ENCODE data around the gene BLACAT1. TPM values are rescaled to one million over a fixed set of nuclear protein-coding genes. Genes with fewer than 3 reads are reported as not detected.
"Not testable (repeated sequence)": the region's sequence is repeated elsewhere in the genome, so short reads cannot be mapped to it uniquely, and the experiment has no call there.

The BLACAT1 gene
- total RNA-seq, 1 experiment from 2014 or later: 0.72 TPM

GRCh38 chr1:205416322-205416721 is 39.5 kb downstream of the BLACAT1 start:
- BruUV-seq (replicated peaks): no TSS peak
- Mint-ChIP-seq H3K36me3 (ENCODE audit: insufficient read depth, unreplicated experiment) (no peaks in the 10 kb centered on the region), H3K27ac (ENCODE audit: low read depth, unreplicated experiment) (no peak overlapping the region), H3K9me3 (ENCODE audit: unreplicated experiment) (no peaks in the 10 kb centered on the region), H3K27me3 (ENCODE audit: insufficient read depth, unreplicated experiment) (peaks cover 40% of the 10 kb centered on the region), H3K4me1 (ENCODE audit: insufficient read depth, unreplicated experiment) (no peaks in the 10 kb centered on the region), H3K4me3 (ENCODE audit: unreplicated experiment) (no peak overlapping the region)
- ChIA-PET POLR2A (interaction anchor here (0.7 to 1.4 kb wide), 5 partner anchors 8 to 72 kb away, joined by 3 to 5 read pairs (median 4); no protein-coding TSS in a partner anchor), CTCF (interaction anchor here (0.6 to 13.4 kb wide), 16 partner anchors 8 to 969 kb away, joined by 3 to 296 read pairs (median 4); no protein-coding TSS in a partner anchor)
- no peak for DNase-seq (ENCODE audit: unreplicated experiment)
- intact Hi-C loops (cut with micrococcal nuclease): no loop called here
- TF ChIP-seq CTCF (IDR thresholded peaks at IDR 0.05; ENCODE audit: unreplicated experiment): no peak

DNA sequence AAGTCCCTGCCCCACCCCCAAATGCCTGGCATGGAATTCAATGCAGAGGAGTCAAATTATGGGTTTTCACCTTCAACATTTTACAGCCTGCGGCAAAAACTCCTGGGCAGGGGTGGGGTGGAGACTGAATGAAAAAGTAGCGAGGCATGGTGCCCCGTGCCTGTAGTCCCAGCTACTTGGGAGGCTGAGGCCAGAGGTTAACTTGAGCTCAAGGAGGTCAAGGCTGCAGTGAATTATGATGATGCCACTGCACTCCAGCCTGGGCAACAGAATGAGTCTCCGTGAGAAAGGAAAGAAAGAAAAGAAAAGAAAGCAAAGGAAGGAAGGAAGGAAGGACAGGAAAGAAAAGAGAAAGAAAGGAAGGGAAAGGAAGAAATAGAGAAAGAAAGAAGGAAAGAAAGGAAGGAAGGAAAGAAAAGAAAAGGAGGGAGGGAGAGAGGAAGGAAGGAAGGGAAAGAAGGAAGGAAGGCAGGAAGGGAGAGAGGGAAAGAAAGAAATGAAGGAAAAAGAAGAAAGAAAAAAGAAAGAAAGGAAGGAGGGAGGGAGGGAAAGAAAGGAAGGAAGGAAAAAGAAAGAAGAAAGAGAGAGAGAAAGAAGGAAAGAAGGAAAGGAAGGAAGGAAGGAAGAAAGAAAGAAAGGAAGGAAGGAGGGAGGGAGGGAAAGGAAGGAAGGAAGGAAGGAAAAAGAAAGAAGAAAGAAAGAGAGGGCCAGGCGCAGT is 45.1 kb downstream of the BLACAT1 start:
- ChIA-PET CTCF (interaction anchor here (0.6 to 2.6 kb wide), 11 partner anchors 10 to 114 kb away, joined by 3 to 18 read pairs (median 7); no protein-coding TSS in a partner anchor), POLR2A (interaction anchor here (0.8 to 1.6 kb wide), 2 partner anchors 26 to 30 kb away, joined by 3 to 7 read pairs; no protein-coding TSS in a partner anchor)
- no TSS peak for BruUV-seq (replicated peaks)
- H3K4me1 Mint-ChIP-seq (ENCODE audit: insufficient read depth, unreplicated experiment): no peaks in the 10 kb centered on the region
- no peaks in the 10 kb centered on the region for H3K9me3 Mint-ChIP-seq (ENCODE audit: unreplicated experiment)
- intact Hi-C loops (cut with micrococcal nuclease): no loop called here
- no peak for TF ChIP-seq CTCF (IDR thresholded peaks at IDR 0.05; ENCODE audit: unreplicated experiment)
- peaks cover 52% of the 10 kb centered on the region for H3K27me3 Mint-ChIP-seq (ENCODE audit: insufficient read depth, unreplicated experiment)
- no peak overlapping the region for H3K4me3 Mint-ChIP-seq (ENCODE audit: unreplicated experiment)
- no peak overlapping the region for H3K27ac Mint-ChIP-seq (ENCODE audit: low read depth, unreplicated experiment)
- H3K36me3 Mint-ChIP-seq (ENCODE audit: insufficient read depth, unreplicated experiment): no peaks in the 10 kb centered on the region
- DNase-seq (ENCODE audit: unreplicated experiment): no peak

GRCh38 chr1:205407970-205408369 is 47.9 kb downstream of the BLACAT1 start:
- H3K4me1 Mint-ChIP-seq (ENCODE audit: insufficient read depth, unreplicated experiment): no peaks in the 10 kb centered on the region
- intact Hi-C loops (cut with micrococcal nuclease): no loop called here
- peaks cover 7% of the 10 kb centered on the region for H3K9me3 Mint-ChIP-seq (ENCODE audit: unreplicated experiment)
- H3K27me3 Mint-ChIP-seq (ENCODE audit: insufficient read depth, unreplicated experiment): peaks cover 70% of the 10 kb centered on the region
- no peak overlapping the region for H3K4me3 Mint-ChIP-seq (ENCODE audit: unreplicated experiment)
- no peaks in the 10 kb centered on the region for H3K36me3 Mint-ChIP-seq (ENCODE audit: insufficient read depth, unreplicated experiment)
- no TSS peak for BruUV-seq (replicated peaks)
- DNase-seq (ENCODE audit: unreplicated experiment): no peak
- ChIA-PET CTCF (interaction anchor here (0.9 to 1.7 kb wide), 8 partner anchors 11 to 121 kb away, joined by 3 to 11 read pairs (median 6); no protein-coding TSS in a partner anchor), POLR2A (no interaction called here)
- H3K27ac Mint-ChIP-seq (ENCODE audit: low read depth, unreplicated experiment): no peak overlapping the region
- no peak for TF ChIP-seq CTCF (IDR thresholded peaks at IDR 0.05; ENCODE audit: unreplicated experiment)

DNA sequence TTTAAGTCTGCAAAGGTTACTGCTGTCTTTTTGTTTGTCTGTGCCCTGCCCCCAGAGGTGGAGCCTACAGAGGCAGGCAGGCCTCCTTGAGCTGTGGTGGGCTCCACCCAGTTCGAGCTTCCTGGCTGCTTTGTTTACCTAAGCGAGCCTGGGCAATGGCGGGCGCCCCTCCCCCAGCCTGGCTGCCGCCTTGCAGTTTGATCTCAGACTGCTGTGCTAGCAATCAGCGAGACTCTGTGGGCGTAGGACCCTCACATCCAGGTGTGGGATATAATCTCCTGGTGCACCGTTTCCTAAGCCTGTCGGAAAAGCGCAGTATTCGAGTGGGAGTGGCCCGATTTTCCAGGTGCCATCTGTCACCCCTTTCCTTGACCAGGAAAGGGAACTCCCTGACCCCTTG is 49.6 kb downstream of the BLACAT1 start:
- DNase-seq (ENCODE audit: unreplicated experiment); H3K36me3 Mint-ChIP-seq (ENCODE audit: insufficient read depth, unreplicated experiment); intact Hi-C loops (cut with micrococcal nuclease); BruUV-seq (replicated peaks); H3K4me3 Mint-ChIP-seq (ENCODE audit: unreplicated experiment); H3K27ac Mint-ChIP-seq (ENCODE audit: low read depth, unreplicated experiment); H3K4me1 Mint-ChIP-seq (ENCODE audit: insufficient read depth, unreplicated experiment); H3K9me3 Mint-ChIP-seq (ENCODE audit: unreplicated experiment): not testable (repeated sequence)
- H3K27me3 Mint-ChIP-seq (ENCODE audit: insufficient read depth, unreplicated experiment): peaks cover 56% of the 10 kb centered on the region
- CTCF ChIA-PET: interaction anchor here (0.6 to 1.7 kb wide), 7 partner anchors 9 to 168 kb away, joined by 3 to 11 read pairs (median 3); no protein-coding TSS in a partner anchor
- POLR2A ChIA-PET: interaction anchor here (0.8 to 1.1 kb wide), 2 partner anchors 9 to 10 kb away, joined by 3 read pairs; no protein-coding TSS in a partner anchor

Small RNAs within 50 kb of the gene (microRNA-seq; reads per million reads assigned to microRNA genes)
- gene MIR135B: 362 reads per million, percentile 82 among the genes with 10 or more reads in this experiment

Other genes with a start within 250 kb of the BLACAT1 start
- 18.4 and 21.5 TPM in 2 replicates for gene DSTYK, start 244.3 kb downstream of the BLACAT1 start, total RNA-seq (2022)
- gene TMCC2, start 228.1 kb downstream of the BLACAT1 start, total RNA-seq (2022): 0.54 and 0.79 TPM in 2 replicates
- 2.8 and 6.0 TPM in 2 replicates for gene NUAK2, start 134.3 kb downstream of the BLACAT1 start, total RNA-seq (2022)
- not detected in 2 replicates for gene KLHDC8A, start 99.1 kb downstream of the BLACAT1 start, total RNA-seq (2022)
- gene LEMD1, start 34.0 kb downstream of the BLACAT1 start, total RNA-seq (2022): 1.4 TPM in 2 replicates
- 4.9 and 6.8 TPM in 2 replicates for gene CDK18, start 48.6 kb upstream of the BLACAT1 start, total RNA-seq (2022)
- 101 and 109 TPM in 2 replicates for gene ELK4, start 176.0 kb upstream of the BLACAT1 start, total RNA-seq (2022)
- gene SLC45A3, start 224.5 kb upstream of the BLACAT1 start, total RNA-seq (2022): 3.1 and 5.3 TPM in 2 replicates